ENCODE data around the gene CAMSAP2.
"Not testable (repeated sequence)": the region's sequence is repeated elsewhere in the genome, so short reads cannot be mapped to it uniquely, and the experiment has no call there.

CAMSAP2 gene

GRCh38 chr1:200783926-200784325, 45.2 kb downstream of the CAMSAP2 start:
- no peak for DNase-seq

GRCh38 chr1:200784576-200784975, 45.9 kb downstream of the CAMSAP2 start:
- no peak for DNase-seq

GRCh38 chr1:200786788-200787187, 48.1 kb downstream of the CAMSAP2 start:
- no peak for DNase-seq

- no peak for DNase-seq
Measured at GRCh38 chr1:200787896-200788387, 49.2 kb downstream of the CAMSAP2 start.

- not testable (repeated sequence) for DNase-seq
Measured at GRCh38 chr1:200791012-200791411, 52.3 kb downstream of the CAMSAP2 start.

- DNase-seq: no peak
Measured at GRCh38 chr1:200793677-200794076, 55.0 kb downstream of the CAMSAP2 start.

GRCh38 chr1:200794506-200795065, 55.9 kb downstream of the CAMSAP2 start:
- DNase-seq: no peak

GRCh38 chr1:200795156-200795555, 56.5 kb downstream of the CAMSAP2 start:
- no peak for DNase-seq

GRCh38 chr1:200802042-200802441, 63.3 kb downstream of the CAMSAP2 start:
- DNase-seq: no peak

GRCh38 chr1:200802865-200803512, 64.3 kb downstream of the CAMSAP2 start:
- DNase-seq: peak; percentile 59

- DNase-seq: no peak
Measured at GRCh38 chr1:200805719-200806118, 67.0 kb downstream of the CAMSAP2 start.

- DNase-seq: no peak
Measured at GRCh38 chr1:200808846-200809245, 70.2 kb downstream of the CAMSAP2 start.

- DNase-seq: no peak
Measured at GRCh38 chr1:200811704-200812103, 73.0 kb downstream of the CAMSAP2 start.

- not testable (repeated sequence) for DNase-seq
Measured at GRCh38 chr1:200816624-200817224, 78.0 kb downstream of the CAMSAP2 start.

GRCh38 chr1:200818248-200818647, 79.6 kb downstream of the CAMSAP2 start:
- no peak for DNase-seq

- DNase-seq: no peak
Measured at GRCh38 chr1:200819726-200820125, 81.0 kb downstream of the CAMSAP2 start.

- no peak for DNase-seq
Measured at GRCh38 chr1:200831091-200831490, 92.4 kb downstream of the CAMSAP2 start.

GRCh38 chr1:200834383-200834782, 95.7 kb downstream of the CAMSAP2 start:
- no peak for DNase-seq

GRCh38 chr1:200836213-200836612, 97.5 kb downstream of the CAMSAP2 start:
- DNase-seq: no peak

- DNase-seq: no peak
Measured at GRCh38 chr1:200837931-200838571, 99.4 kb downstream of the CAMSAP2 start.

- no peak for DNase-seq
Measured at GRCh38 chr1:200838676-200839445, 100.2 kb downstream of the CAMSAP2 start.

- no peak for DNase-seq
Measured at GRCh38 chr1:200845360-200845759, 106.7 kb downstream of the CAMSAP2 start.

- no peak for DNase-seq
Measured at GRCh38 chr1:200846398-200846797, 107.7 kb downstream of the CAMSAP2 start.

All from activated CD4-positive, alpha-beta T cell treated with anti-CD3 and anti-CD28 coated beads for 1 hour (primary cell).